CD14-positive monocyte (primary cell): ENCODE data around the gene SNRPD2. TPM values are rescaled to one million over a fixed set of nuclear protein-coding genes. Genes with fewer than 3 reads are reported as not detected.

Experiments used
- DNase-seq, 3 donors: peaks; one replicate each; pipeline ENCODE4 v3.0.0-alpha.2; 2011 to 2022
- H2AFZ ChIP-seq: 2 replicates; pipeline ENCODE4 v1.6.0; 2012; ENCODE audit warnings: mild to moderate bottlenecking, low read depth, low read length, inconsistent platforms; ENCODE audit not compliant: insufficient read depth, poor library complexity, severe bottlenecking
- H3K27ac ChIP-seq, 2 donors: 1 replicate in 1 of 2; 2 replicates in 1 of 2; pipeline ENCODE4 v1.5.1; 2012 to 2013; ENCODE audit warnings: low read length in 2 of 2, control low read depth in 1 of 2, inconsistent platforms in 1 of 2, low read depth in 1 of 2, mild to moderate bottlenecking in 1 of 2
- H3K27me3 ChIP-seq, 2 donors: one replicate each; pipeline versions ENCODE4 v1.6.0 to v1.6.1; 2011 to 2013; ENCODE audit warnings: low read length in 2 of 2; ENCODE audit not compliant: control insufficient read depth in 2 of 2, insufficient read depth in 2 of 2
- H3K36me3 ChIP-seq, 2 donors: replicated peaks in 1 of 2; 1 replicate in 1 of 2; 2 replicates in 1 of 2; pipeline versions ENCODE4 v1.5.1 to v1.6.1; 2012 to 2013; ENCODE audit warnings: low read length in 2 of 2, control low read depth in 1 of 2, inconsistent platforms in 1 of 2, mild to moderate bottlenecking in 1 of 2; ENCODE audit not compliant: insufficient read depth in 2 of 2, control insufficient read depth in 1 of 2
- H3K4me1 ChIP-seq, 2 donors: 1 replicate in 1 of 2; 2 replicates in 1 of 2; pipeline versions ENCODE4 v1.5.1 to v1.6.1; 2012 to 2013; ENCODE audit warnings: low read length in 2 of 2, control low read depth in 1 of 2, inconsistent platforms in 1 of 2, mild to moderate bottlenecking in 1 of 2, moderate library complexity in 1 of 2; ENCODE audit not compliant: insufficient read depth in 2 of 2, control insufficient read depth in 1 of 2
- H3K4me2 ChIP-seq: replicated peaks from 2 replicates; pipeline ENCODE3; 2012; ENCODE audit warnings: low read length, moderate library complexity, mild to moderate bottlenecking; ENCODE audit not compliant: poor library complexity, severe bottlenecking; ENCODE audit errors: extremely low read depth
- H3K4me3 ChIP-seq, 3 experiments: fragments of 200-600 bp in 1 of 3; sonication (generic) in 1 of 3; replicated peaks in 1 of 3; 1 replicate in 2 of 3; 2 replicates in 1 of 3; pipeline ENCODE4 v1.5.1; 2011 to 2013; ENCODE audit warnings: low read length in 3 of 3, mild to moderate bottlenecking in 3 of 3, control low read depth in 2 of 3, low read depth in 2 of 3, inconsistent platforms in 1 of 3, moderate library complexity in 1 of 3
- H3K79me2 ChIP-seq: 2 replicates; pipeline ENCODE4 v1.6.0; 2012; ENCODE audit warnings: mild to moderate bottlenecking, control low read depth, inconsistent platforms, low read length, moderate library complexity; ENCODE audit not compliant: insufficient read depth
- H3K9ac ChIP-seq: 2 replicates; pipeline ENCODE4 v1.6.0; 2017; ENCODE audit warnings: low read length, mild to moderate bottlenecking; ENCODE audit not compliant: insufficient read depth, poor library complexity, severe bottlenecking
- H3K9me3 ChIP-seq, 2 donors: replicated peaks in 1 of 2; 1 replicate in 1 of 2; 2 replicates in 1 of 2; pipeline versions ENCODE4 v1.5.1 to v1.6.1; 2012 to 2013; ENCODE audit warnings: low read length in 2 of 2, control low read depth in 1 of 2; ENCODE audit not compliant: control insufficient read depth in 1 of 2, insufficient read depth in 1 of 2
- H4K20me1 ChIP-seq: 2 replicates; pipeline ENCODE4 v1.6.0; 2012; ENCODE audit warnings: mild to moderate bottlenecking, low read length, control low read depth, moderate library complexity; ENCODE audit not compliant: insufficient read depth
- H3K27ac Mint-ChIP-seq, 7 donors: one replicate each; pipeline ENCODE4 v1.8.0; 2020; ENCODE audit warnings: mild to moderate bottlenecking in 7 of 7, mixed read lengths in 7 of 7, moderate library complexity in 6 of 7, inconsistent platforms in 2 of 7
- H3K27me3 Mint-ChIP-seq, 3 donors: one replicate each; pipeline ENCODE4 v1.8.0; 2021 to 2022; ENCODE audit warnings: low read depth in 3 of 3, mild to moderate bottlenecking in 3 of 3, mixed read lengths in 3 of 3, moderate library complexity in 3 of 3, inconsistent platforms in 1 of 3
- H3K36me3 Mint-ChIP-seq, 2 donors: one replicate each; pipeline ENCODE4 v1.8.0; 2020; ENCODE audit warnings: mixed read lengths in 2 of 2, inconsistent platforms in 1 of 2, mild to moderate bottlenecking in 1 of 2
- H3K4me1 Mint-ChIP-seq: one replicate; pipeline ENCODE4 v1.8.0; 2020; ENCODE audit warnings: mild to moderate bottlenecking, mixed read lengths
- H3K4me3 Mint-ChIP-seq, 2 donors: one replicate each; pipeline ENCODE4 v1.8.0; 2020; ENCODE audit warnings: mild to moderate bottlenecking in 2 of 2, mixed read lengths in 2 of 2, moderate library complexity in 1 of 2
- H3K9me3 Mint-ChIP-seq, 7 donors: one replicate each; pipeline ENCODE4 v1.8.0; 2020 to 2022; ENCODE audit warnings: mixed read lengths in 7 of 7, mild to moderate bottlenecking in 6 of 7, moderate library complexity in 6 of 7, inconsistent platforms in 2 of 7
- WGBS: methylation state at CpG from one replicate; pipeline ENCODE4 v1.1.5; 2013; ENCODE audit warnings: missing lambda C conversion rate; ENCODE audit not compliant: insufficient coverage; 5-methylcytosine and 5-hydroxymethylcytosine counted together
- intact Hi-C, 2 donors: fragments of 100-400 bp; cut with micrococcal nuclease; formaldehyde crosslinking; loops; one replicate each; pipeline versions ENCODE4 v1.15.0 to v1.15.1; 2023
- polyA plus RNA-seq, 3 donors: library from polyadenylated mRNA; depleted of rRNA in 1 of 3; unstranded in 2 of 3; stranded (reverse) in 1 of 3; fragments of 300-500 nt in 2 of 3; fragments of >200 nt in 1 of 3; fragmentation: Illumina TruSeq in 2 of 3; gene quantifications; 1 replicate in 2 of 3; 2 replicates in 1 of 3; pipeline ENCODE4 v1.2.3, GENCODE V29; 2012 to 2021
- TF ChIP-seq, protein P1 (sequence below): fragments of 200-600 bp; IDR thresholded peaks from one replicate; pipeline ENCODE4 v1.8.0; 2022; ENCODE audit warnings: antibody characterized with exemption, mild to moderate bottlenecking

Gene SNRPD2
- polyA plus RNA-seq, 3 donors, result 251 to 516 (median 491) TPM

DNA sequence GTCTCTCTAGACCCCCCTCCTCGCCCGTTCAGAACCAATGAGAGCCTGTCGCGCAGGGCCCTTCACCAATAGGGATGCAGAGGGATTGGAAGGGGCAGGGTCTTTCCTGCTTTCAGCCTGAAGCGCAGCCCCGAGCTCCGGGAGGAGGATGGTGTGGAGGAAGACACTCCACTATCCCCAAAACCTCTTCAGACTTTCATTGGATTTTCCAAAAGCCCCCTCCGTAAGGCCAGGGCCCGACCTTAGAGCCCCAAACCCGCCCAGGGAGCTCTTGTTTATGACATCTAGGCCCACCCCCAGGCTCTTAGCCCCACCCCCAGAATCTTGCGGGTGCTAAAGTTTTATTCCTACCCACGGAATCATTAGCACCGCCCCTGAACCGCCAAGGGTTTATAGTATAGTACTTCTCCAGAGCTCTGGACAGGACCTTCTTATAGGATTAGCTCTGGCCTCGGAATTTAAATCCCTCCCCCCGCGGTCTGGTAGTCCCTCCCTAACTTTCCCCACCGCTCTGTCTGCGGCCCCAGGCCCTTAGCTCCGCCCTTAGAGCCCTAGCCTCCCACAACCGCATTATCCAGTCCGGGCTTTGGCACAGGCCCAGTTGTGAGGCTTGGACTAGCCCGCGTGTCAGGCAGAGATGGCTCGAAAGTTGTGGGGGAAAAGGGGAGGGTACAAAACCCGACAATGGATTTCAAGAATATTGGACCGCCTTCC is 46.0 kb downstream of the SNRPD2 start:
- Histone ChIP-seq H3K9ac (no peak overlapping the region), H3K4me2 (peak overlapping the region; percentile 70), H3K9me3 (no peaks in the 10 kb centered on the region), H3K36me3 (no peaks in the 10 kb centered on the region), H3K27ac (no peak overlapping the region), H3K27me3 (peaks cover 16 to 33% of the 10 kb centered on the region in 2 donors), H3K4me3 (peak overlapping the region in 1 of 3 experiments; percentile 65), H3K79me2 (no peaks in the 10 kb centered on the region), H4K20me1 (peaks cover 4% of the 10 kb centered on the region), H2AFZ (peak overlapping the region; percentile 62), H3K4me1 (peaks cover 40 to 42% of the 10 kb centered on the region in 2 donors)
- intact Hi-C loops, result loop anchor here (10.0 kb wide), 2 partner anchors 61 to 121 kb away; partner anchors contain the start of gene OPA3 (in 1 of the 2)
- H3K27ac Mint-ChIP-seq, result no peak overlapping the region
- peaks cover 35% of the 10 kb centered on the region for H3K4me1 Mint-ChIP-seq
- H3K36me3 Mint-ChIP-seq, result peaks cover 2 to 4% of the 10 kb centered on the region in 2 donors
- H3K27me3 Mint-ChIP-seq, result peaks cover 38 to 56% (median 45%) of the 10 kb centered on the region in 3 donors
- DNase-seq, result peak; percentile 38 to 53 (median 50)
- H3K4me3 Mint-ChIP-seq, result peak overlapping the region; percentile 27 to 83
- H3K9me3 Mint-ChIP-seq, result peaks cover 0 to 12% (median 2%) of the 10 kb centered on the region in 7 donors
- TF ChIP-seq, protein P1, sequence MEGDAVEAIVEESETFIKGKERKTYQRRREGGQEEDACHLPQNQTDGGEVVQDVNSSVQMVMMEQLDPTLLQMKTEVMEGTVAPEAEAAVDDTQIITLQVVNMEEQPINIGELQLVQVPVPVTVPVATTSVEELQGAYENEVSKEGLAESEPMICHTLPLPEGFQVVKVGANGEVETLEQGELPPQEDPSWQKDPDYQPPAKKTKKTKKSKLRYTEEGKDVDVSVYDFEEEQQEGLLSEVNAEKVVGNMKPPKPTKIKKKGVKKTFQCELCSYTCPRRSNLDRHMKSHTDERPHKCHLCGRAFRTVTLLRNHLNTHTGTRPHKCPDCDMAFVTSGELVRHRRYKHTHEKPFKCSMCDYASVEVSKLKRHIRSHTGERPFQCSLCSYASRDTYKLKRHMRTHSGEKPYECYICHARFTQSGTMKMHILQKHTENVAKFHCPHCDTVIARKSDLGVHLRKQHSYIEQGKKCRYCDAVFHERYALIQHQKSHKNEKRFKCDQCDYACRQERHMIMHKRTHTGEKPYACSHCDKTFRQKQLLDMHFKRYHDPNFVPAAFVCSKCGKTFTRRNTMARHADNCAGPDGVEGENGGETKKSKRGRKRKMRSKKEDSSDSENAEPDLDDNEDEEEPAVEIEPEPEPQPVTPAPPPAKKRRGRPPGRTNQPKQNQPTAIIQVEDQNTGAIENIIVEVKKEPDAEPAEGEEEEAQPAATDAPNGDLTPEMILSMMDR, result no peak
- WGBS, result 0% methylated on average over 4 of the region's 27 CpGs

DNA sequence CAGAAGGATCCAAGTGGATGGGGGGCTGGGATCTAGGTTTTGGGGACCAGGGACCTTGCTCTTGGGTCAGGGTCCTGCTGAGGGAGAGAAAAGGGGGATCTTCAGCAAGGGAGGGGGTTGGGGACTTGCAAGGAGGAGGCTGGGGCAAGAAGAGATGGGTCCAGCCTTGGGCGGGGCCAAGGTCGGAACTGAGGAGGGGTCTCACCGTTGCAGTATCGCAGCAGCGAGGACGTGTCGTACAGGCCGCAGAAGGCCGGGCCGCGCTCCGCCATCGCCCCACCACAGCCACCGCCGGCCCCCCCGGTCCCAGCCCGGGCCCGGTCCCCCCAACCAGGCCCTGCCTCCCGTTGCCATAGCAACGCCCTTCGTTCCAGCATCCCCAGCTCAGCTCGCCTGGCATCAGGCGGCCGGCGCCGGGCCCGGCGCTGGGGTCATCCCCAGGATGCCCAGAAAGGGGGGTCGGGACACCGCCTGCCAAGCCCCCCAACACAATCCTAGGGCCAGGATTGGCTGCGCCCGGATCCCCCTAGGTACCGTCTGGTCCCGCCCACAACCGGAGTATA is 46.6 kb downstream of the SNRPD2 start:
- Mint-ChIP-seq H3K27ac (no peak overlapping the region), H3K4me3 (peak overlapping the region in 1 of 2 donors; percentile 83), H3K27me3 (peaks cover 38 to 52% (median 40%) of the 10 kb centered on the region in 3 donors), H3K4me1 (peaks cover 37% of the 10 kb centered on the region), H3K36me3 (peaks cover 2 to 6% of the 10 kb centered on the region in 2 donors), H3K9me3 (peaks cover 0 to 12% (median 2%) of the 10 kb centered on the region in 7 donors)
- peak overlapping the region; percentile 70 for H3K4me2 ChIP-seq
- H3K79me2 ChIP-seq, result no peaks in the 10 kb centered on the region
- H3K9me3 ChIP-seq, result no peaks in the 10 kb centered on the region
- intact Hi-C loops, result loop anchor here (10.0 kb wide), 2 partner anchors 60 to 120 kb away; partner anchors contain the start of gene OPA3 (in 1 of the 2)
- peaks cover 44 to 48% of the 10 kb centered on the region in 2 donors for H3K4me1 ChIP-seq
- WGBS, result 11% methylated on average over 32 of the region's 35 CpGs
- no peak overlapping the region for H3K27ac ChIP-seq
- peaks cover 4% of the 10 kb centered on the region for H4K20me1 ChIP-seq
- H3K4me3 ChIP-seq, result peak overlapping the region in 1 of 3 experiments; percentile 65
- TF ChIP-seq, protein P1, result no peak
- DNase-seq, result no peak
- peak overlapping the region; percentile 62 for H2AFZ ChIP-seq
- peaks cover 16 to 33% of the 10 kb centered on the region in 2 donors for H3K27me3 ChIP-seq
- no peak overlapping the region for H3K9ac ChIP-seq
- no peaks in the 10 kb centered on the region for H3K36me3 ChIP-seq
